Endothelial cell of umbilical vein (primary cell): ENCODE results near the gene DAO. TPM values are rescaled to one million over a fixed set of nuclear protein-coding genes. Genes with fewer than 3 reads are reported as not detected.

Experiments
- BruUV-seq: library from RNA; stranded (reverse); fragments of 400-500 nt; replicated peaks from 2 replicates; lab custom pipeline; 2021; lab: Mats Ljungman, UMichigan
- CTCF ChIA-PET: fragments of 300-600, 350-600 bp; sonication (Branson Sonifier 250); formaldehyde crosslinking; loops from one replicate; lab custom pipeline; 2021; ENCODE audit warnings: antibody characterized with exemption, inconsistent platforms; lab: Charles Lee
- POLR2A ChIA-PET: fragments of 300-600, 350-600 bp; sonication (Branson Sonifier 250); formaldehyde crosslinking; loops from one replicate; lab custom pipeline; 2021; ENCODE audit warnings: antibody characterized with exemption, inconsistent platforms; lab: Charles Lee
- DNase-seq: peaks from one replicate; pipeline ENCODE4 v3.0.0-alpha.2; 2011; ENCODE audit warnings: low read depth, low spot score
- FAIRE-seq: peaks from 2 replicates; lab custom pipeline; 2011; peaks lifted over from hg19 to GRCh38; lab: Jason Lieb, UNC
- H2AFZ ChIP-seq: 2 replicates; pipeline ENCODE4 v1.6.0; 2012; ENCODE audit warnings: low read depth, low read length, control low read depth, inconsistent platforms
- H3K27ac ChIP-seq: 2 replicates; pipeline ENCODE4 v1.5.1; 2011; ENCODE audit warnings: low read depth, mild to moderate bottlenecking, control low read depth, low read length, moderate library complexity; ENCODE audit not compliant: insufficient read depth
- H3K27me3 ChIP-seq, 2 experiments: 2 replicates each; pipeline versions ENCODE4 v1.6.0 to v1.6.1; 2011; ENCODE audit warnings: low read length in 2 of 2, mixed read lengths in 1 of 2; ENCODE audit not compliant: control insufficient read depth in 2 of 2, insufficient read depth in 2 of 2
- H3K36me3 ChIP-seq, 2 experiments: 2 replicates in 1 of 2; 3 replicates in 1 of 2; pipeline ENCODE4 v1.5.1; 2011; ENCODE audit warnings: low read length in 2 of 2, mild to moderate bottlenecking in 1 of 2, moderate library complexity in 1 of 2; ENCODE audit not compliant: control insufficient read depth in 2 of 2, insufficient read depth in 2 of 2; ENCODE audit errors: extremely low read depth in 1 of 2
- H3K4me1 ChIP-seq: 3 replicates; pipeline ENCODE4 v1.5.1; 2011; ENCODE audit warnings: mild to moderate bottlenecking, low read length; ENCODE audit not compliant: control insufficient read depth, insufficient read depth; ENCODE audit errors: extremely low read depth
- H3K4me2 ChIP-seq: 2 replicates; pipeline ENCODE4 v1.6.1; 2011; ENCODE audit warnings: low read length, control low read depth, mixed read lengths; ENCODE audit not compliant: insufficient read depth
- H3K4me3 ChIP-seq, 3 experiments: fragments of 200-600 bp in 1 of 3; sonication (generic), shearing (Covaris generic) in 1 of 3; replicated peaks in 1 of 3; 2 replicates each; pipeline ENCODE4 v1.5.1; 2011 to 2016; ENCODE audit warnings: control low read depth in 3 of 3, low read length in 3 of 3, mild to moderate bottlenecking in 2 of 3, inconsistent platforms in 1 of 3, low read depth in 1 of 3, moderate library complexity in 1 of 3; ENCODE audit not compliant: insufficient read depth in 1 of 3
- H3K79me2 ChIP-seq: 2 replicates; pipeline ENCODE4 v1.6.0; 2012; ENCODE audit warnings: low read length, inconsistent platforms; ENCODE audit not compliant: control insufficient read depth, insufficient read depth
- H3K9ac ChIP-seq: replicated peaks from 2 replicates; pipeline ENCODE3; 2011; ENCODE audit warnings: low read length, control low read depth; ENCODE audit not compliant: insufficient read depth; ENCODE audit errors: extremely low read depth
- H3K9me1 ChIP-seq: replicated peaks from 3 replicates; pipeline ENCODE4 v1.6.0; 2011; ENCODE audit warnings: mild to moderate bottlenecking, low read length; ENCODE audit not compliant: control insufficient read depth, insufficient read depth; ENCODE audit errors: extremely low read depth
- H3K9me3 ChIP-seq: replicated peaks from 2 replicates; pipeline ENCODE4 v1.5.1; 2012; ENCODE audit warnings: low read length, inconsistent platforms; ENCODE audit not compliant: control insufficient read depth, insufficient read depth
- H4K20me1 ChIP-seq: replicated peaks from 2 replicates; pipeline ENCODE3; 2011; ENCODE audit warnings: mild to moderate bottlenecking, low read length; ENCODE audit not compliant: control insufficient read depth, insufficient read depth; ENCODE audit errors: extremely low read depth
- EZH2 ChIP-seq: IDR thresholded peaks from 2 replicates; pipeline ENCODE4 v1.6.1; 2012; ENCODE audit warnings: borderline replicate concordance, low read depth, mild to moderate bottlenecking, moderate library complexity, low read length, inconsistent platforms; ENCODE audit not compliant: severe bottlenecking
- FOS ChIP-seq: IDR thresholded peaks from 2 replicates; pipeline ENCODE4 v1.6.1; 2011; ENCODE audit warnings: mild to moderate bottlenecking, low read length, moderate library complexity, borderline replicate concordance; ENCODE audit not compliant: insufficient read depth
- GATA2 ChIP-seq: IDR thresholded peaks from 2 replicates; pipeline ENCODE4 v1.7.0; 2011; ENCODE audit warnings: low read depth, mild to moderate bottlenecking, moderate library complexity, mixed read lengths, low read length; ENCODE audit not compliant: insufficient read length, insufficient read depth
- JUN ChIP-seq: IDR thresholded peaks from 2 replicates; pipeline ENCODE4 v1.6.1; 2011; ENCODE audit warnings: borderline replicate concordance, low read depth; ENCODE audit not compliant: insufficient read length, insufficient read depth
- MYC ChIP-seq: IDR thresholded peaks from one replicate; pipeline ENCODE4 v1.6.1; 2011; ENCODE audit warnings: mild to moderate bottlenecking, low read depth, low read length
- POLR2A ChIP-seq: IDR thresholded peaks from 2 replicates; pipeline ENCODE4 v1.6.1; 2012; ENCODE audit warnings: low read depth, mild to moderate bottlenecking, control low read depth, low read length
- POLR2AphosphoS5 ChIP-seq: IDR thresholded peaks from 2 replicates; pipeline ENCODE4 v1.6.1; 2012; ENCODE audit warnings: low read depth, mild to moderate bottlenecking, control low read depth, low read length, moderate library complexity; ENCODE audit not compliant: insufficient read depth
- dilution Hi-C: fragments of 300-500 bp; cut with MboI; formaldehyde crosslinking; loops from one replicate; pipeline ENCODE4 v1.15.0; 2019; ENCODE audit warnings: low sequenced_read_pairs; ENCODE audit not compliant: extremely low pct_ligation_motif_present
- intact Hi-C: fragments of 100-400 bp; cut with micrococcal nuclease; formaldehyde crosslinking; loops from one replicate; pipeline ENCODE4 v1.10.0; 2022
- polyA plus RNA-seq, 4 experiments: library from polyadenylated mRNA; depleted of rRNA in 3 of 4; stranded (reverse) in 3 of 4; unstranded in 1 of 4; fragments of >200 nt; gene quantifications; 2 replicates each; pipeline versions ENCODE4 v1.2.1 to v1.2.3, GENCODE V29; 2011 to 2012; ENCODE audit warnings: missing spikeins in 1 of 4
- total RNA-seq: library from RNA; stranded (reverse); gene quantifications from 2 replicates; pipeline ENCODE4 v1.2.3, GENCODE V29; 2021
- TF ChIP-seq, protein P1 (sequence below): IDR thresholded peaks from 2 replicates; pipeline ENCODE4 v1.6.1; 2011; ENCODE audit not compliant: insufficient read depth, insufficient read length
- TF ChIP-seq, protein P2 (sequence below), 2 donors: IDR thresholded peaks; 1 replicate in 1 of 2; 2 replicates in 1 of 2; pipeline ENCODE4 v1.5.1; 2011; ENCODE audit warnings: low read length in 2 of 2, mild to moderate bottlenecking in 2 of 2, moderate library complexity in 2 of 2, control low read depth in 1 of 2, inconsistent platforms in 1 of 2, low read depth in 1 of 2; ENCODE audit not compliant: insufficient read depth in 1 of 2; ENCODE audit errors: extremely low read depth in 1 of 2

The DAO gene
- total and polyA plus RNA-seq, 2 donors (not counting 3 experiments of a cell fraction or from before 2014, with no cell fraction given), result not detected

DNA sequence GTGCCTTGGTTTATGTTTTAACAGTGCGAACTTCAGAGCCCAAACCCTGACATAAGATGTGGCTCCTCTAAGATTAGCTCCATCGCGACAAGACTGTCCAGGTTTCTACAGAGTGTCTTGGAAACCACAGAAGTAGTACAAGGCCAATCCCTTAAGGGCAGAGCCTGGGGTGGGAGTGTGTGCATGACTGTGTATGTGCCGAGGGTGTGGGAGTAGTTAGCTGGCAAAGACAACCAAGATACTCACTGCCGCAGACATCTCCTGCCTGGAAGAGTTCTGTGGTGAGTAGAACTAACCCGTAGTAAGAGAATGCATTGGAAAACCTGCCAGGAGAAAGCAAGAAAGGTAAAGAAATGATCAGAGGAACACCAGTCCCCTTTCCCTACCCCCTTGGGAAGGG is 54.1 kb downstream of the DAO start:
- intact Hi-C loops, result no loop called here
- POLR2A ChIA-PET, result no interaction called here

More for the DNA sequence above, 54.1 kb downstream of the DAO start:
- Histone ChIP-seq H3K79me2 (no peaks in the 10 kb centered on the region), H3K9me1 (no peaks in the 10 kb centered on the region), H3K27me3 (peaks cover 0 to 2% of the 10 kb centered on the region in 2 experiments), H4K20me1 (no peaks in the 10 kb centered on the region), H3K27ac (no peak overlapping the region), H3K4me3 (no peak overlapping the region), H3K4me2 (no peak overlapping the region), H3K36me3 (no peaks in the 10 kb centered on the region), H3K4me1 (no peaks in the 10 kb centered on the region), H3K9me3 (no peaks in the 10 kb centered on the region), H3K9ac (no peak overlapping the region), H2AFZ (no peak overlapping the region)
- FAIRE-seq (no peak), DNase-seq (no peak)
- BruUV-seq, result no TSS peak
- CTCF ChIA-PET, result no interaction called here
- TF ChIP-seq POLR2AphosphoS5 (no peak), GATA2 (no peak), MYC (no peak), JUN (no peak), EZH2 (no peak), POLR2A (no peak), FOS (no peak)
- TF ChIP-seq, protein P1, sequence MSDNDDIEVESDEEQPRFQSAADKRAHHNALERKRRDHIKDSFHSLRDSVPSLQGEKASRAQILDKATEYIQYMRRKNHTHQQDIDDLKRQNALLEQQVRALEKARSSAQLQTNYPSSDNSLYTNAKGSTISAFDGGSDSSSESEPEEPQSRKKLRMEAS, result no peak
- TF ChIP-seq, protein P2, sequence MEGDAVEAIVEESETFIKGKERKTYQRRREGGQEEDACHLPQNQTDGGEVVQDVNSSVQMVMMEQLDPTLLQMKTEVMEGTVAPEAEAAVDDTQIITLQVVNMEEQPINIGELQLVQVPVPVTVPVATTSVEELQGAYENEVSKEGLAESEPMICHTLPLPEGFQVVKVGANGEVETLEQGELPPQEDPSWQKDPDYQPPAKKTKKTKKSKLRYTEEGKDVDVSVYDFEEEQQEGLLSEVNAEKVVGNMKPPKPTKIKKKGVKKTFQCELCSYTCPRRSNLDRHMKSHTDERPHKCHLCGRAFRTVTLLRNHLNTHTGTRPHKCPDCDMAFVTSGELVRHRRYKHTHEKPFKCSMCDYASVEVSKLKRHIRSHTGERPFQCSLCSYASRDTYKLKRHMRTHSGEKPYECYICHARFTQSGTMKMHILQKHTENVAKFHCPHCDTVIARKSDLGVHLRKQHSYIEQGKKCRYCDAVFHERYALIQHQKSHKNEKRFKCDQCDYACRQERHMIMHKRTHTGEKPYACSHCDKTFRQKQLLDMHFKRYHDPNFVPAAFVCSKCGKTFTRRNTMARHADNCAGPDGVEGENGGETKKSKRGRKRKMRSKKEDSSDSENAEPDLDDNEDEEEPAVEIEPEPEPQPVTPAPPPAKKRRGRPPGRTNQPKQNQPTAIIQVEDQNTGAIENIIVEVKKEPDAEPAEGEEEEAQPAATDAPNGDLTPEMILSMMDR (IDR thresholded peaks at IDR 0.05; ENCODE audit: extremely low read depth in 1 of 2, insufficient read depth in 1 of 2, low read depth in 1 of 2, low read length in 2 of 2), result no peak
- dilution Hi-C loops, result no loop called here
